DND-41 (cell line): ENCODE data around the gene USP34.

Source experiments
- CTCF ChIP-seq: IDR thresholded peaks from 2 replicates; pipeline ENCODE4 v1.5.1; 2012; ENCODE audit warnings: borderline replicate concordance, low read length, moderate library complexity, mild to moderate bottlenecking; ENCODE audit not compliant: poor library complexity, severe bottlenecking; ENCODE audit errors: extremely low read depth
- EZH2 ChIP-seq: IDR thresholded peaks from 3 replicates; pipeline ENCODE4 v1.6.1; 2012; ENCODE audit warnings: borderline replicate concordance, low read depth, mild to moderate bottlenecking, moderate library complexity, low read length, inconsistent platforms; ENCODE audit not compliant: severe bottlenecking

- TF ChIP-seq EZH2 (no peak), CTCF (no peak)
Measured at GRCh38 chr2:61141151-61141550, 329.7 kb downstream of the USP34 start.
